IPS-NIHi11 (cell line): ENCODE data around the gene MATCAP1.

Source experiments
- DNase-seq: peaks from one replicate; pipeline ENCODE4 v3.0.0; 2012; ENCODE audit warnings: mixed read lengths, low spot score

The MATCAP1 gene

DNA sequence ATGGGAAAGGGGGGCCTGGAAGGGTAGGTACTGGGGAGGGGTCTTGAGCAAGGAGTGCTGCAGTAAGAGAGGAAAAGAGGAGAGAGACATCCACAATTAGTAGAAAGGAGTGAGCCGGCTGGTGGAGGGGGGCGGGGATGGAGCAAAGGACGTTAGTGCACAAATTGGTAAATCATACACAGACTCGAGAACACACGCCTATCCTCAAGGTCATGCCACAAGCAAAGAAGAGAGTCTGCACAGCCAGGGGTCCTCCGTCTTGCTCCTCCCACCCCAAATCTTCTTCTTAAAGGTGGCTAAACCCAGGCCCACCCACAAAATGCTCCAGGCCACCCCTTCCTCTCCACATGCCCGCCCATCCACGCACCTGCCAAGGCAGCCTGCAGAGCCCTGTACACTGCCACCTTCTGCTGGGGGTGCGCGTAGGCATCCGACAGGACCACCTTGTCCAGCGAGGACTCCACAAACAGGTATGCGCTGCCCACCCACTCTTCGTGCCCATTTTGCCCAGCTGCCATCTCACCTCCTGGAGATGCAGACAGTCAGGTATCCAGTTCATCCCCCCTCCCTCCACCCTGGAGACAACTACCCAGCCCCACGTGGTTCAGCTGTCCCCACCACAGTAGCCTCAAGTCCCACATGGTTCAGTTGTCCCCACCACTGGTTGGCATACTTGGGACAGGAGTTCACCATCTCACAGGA is 27.5 kb downstream of the MATCAP1 start:
- DNase-seq: no peak

DNA sequence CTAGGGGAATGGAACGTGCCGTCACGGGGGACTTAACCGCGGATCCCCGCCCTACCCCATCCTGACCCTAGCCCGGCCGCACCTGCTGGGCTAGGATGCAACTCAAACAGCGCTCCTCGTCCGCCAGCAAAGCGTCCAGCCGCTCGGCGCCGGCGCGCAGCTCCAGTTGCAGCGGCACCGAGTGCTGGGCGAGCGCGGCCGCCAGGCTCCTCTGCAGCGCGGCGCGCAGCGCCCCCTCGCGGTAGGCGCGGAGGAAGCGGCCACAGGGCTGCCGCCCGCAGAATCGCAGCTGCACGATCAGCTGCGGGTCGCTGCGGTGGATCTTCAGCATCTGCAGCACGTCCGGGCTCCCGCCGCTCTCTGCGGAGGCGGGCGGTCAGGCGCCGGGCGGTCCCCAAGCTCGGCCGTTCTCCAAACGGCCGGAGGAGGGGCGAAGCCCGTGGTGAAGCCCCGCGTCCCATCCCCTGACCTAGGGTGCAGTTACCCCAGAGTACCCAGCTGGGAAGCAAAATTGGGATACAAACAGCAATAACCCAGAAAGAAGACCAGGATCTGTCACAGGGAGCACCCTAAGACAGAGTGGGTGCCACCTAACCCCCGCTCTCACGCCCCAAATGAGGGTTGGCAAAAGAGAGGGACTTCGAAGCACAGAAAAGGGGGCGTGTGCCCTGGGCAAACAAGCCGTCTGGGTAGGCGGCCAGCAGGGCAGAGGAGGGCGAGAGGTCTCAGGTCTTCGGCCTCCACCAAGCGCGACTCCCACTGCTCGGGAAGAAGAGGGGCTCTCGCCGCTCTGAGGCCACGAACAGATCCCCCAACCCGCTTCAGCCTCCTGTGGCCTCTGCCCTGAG is 28.2 kb downstream of the MATCAP1 start:
- peak; percentile 93 for DNase-seq

DNA sequence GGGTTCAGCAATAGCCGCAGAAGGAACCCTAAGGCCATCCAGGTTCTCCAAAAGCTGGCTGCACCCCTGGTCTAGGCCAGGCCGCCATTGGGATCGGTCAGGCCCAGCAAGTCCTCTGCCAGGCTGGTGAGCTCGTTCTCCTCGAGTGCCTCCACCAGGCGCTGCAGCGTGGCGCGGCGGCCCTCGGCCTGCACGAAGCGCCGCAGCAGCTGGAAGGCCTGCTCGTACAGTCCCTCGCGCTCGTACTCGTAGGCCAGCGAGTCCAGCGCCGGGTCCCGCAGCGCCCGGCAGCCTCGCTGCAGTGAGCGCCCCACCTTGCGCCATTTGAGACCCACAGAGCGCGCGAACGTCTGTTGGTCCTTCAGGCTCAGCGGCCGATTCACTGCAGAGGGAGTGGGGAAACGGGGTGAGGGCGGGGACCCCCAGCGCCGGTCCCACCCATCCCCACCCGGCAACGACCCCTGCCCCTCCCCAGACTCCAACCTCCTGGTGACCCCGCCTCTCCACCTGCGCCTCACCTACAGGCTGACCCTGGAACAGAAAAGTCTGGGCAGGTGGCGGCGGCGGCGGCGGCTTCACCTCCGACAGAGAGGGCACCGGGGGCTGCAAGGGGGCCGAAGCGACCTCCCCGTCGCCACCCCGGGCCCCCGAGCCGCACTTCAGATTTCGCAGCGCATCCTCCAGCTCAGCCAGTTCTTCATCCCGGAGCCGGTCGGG is 29.0 kb downstream of the MATCAP1 start:
- peak; percentile 30 for DNase-seq

DNA sequence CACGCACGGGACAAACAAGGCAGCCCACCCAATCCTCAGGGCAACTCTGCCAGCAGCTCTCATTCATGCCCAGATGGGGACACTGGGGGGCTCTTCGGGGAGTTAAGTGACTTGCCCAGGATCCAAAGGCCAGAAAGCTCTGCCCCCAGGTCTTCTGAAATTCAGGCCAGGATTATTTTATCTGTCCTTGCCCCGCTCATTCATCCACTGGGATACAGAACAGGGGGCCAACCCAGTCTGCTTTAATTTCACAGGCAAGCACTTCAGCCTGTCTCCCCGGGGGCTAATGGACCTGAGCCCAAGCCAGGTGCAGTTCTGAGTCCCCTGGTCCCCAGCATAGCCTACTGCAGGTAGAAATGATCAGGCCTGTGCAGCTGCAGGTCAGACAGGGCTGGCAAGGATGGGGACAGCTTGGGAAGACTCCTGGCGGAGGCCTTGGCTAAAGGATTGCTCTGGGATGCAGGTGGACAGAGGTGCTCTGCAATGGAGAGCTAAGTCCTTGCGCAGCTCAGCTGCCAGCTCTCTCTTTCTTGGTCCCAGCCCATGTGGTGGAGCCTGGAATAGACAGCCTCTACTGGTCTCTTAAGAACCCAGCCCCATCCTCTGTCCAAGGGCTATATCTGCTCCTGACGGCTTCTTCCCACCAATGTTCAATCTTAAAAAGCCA is 32.2 kb downstream of the MATCAP1 start:
- DNase-seq: no peak

DNA sequence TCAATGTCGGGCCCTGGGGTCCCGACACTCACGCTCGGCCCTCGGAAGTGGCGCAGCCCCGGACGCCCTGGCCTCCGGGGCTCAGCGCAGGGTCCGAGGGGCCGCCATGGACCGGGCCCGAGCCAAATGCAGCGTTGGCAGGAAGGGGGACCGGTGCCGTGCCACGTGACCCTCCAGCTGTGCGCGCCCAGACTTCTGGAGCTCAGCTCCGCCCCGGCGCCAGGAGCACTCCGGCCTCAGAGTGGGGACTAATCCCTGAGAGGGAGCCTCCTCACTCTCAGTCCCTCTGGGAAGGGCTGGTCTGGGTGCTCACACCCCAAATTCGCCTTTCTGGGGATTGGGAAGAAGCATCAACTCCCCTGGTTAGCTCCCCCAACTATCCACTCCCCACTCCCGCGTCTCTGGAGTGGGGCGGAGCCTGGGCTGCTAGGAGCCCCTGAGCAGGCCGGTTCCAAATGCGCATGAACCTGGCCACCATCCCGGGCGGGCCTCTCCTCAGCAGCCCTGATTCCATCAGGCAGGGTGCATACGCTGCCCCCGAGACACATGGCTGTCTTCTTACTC is 32.8 kb downstream of the MATCAP1 start, which contains the start of gene B3GNT9:
B3GNT9 (minus strand) TSS at position 166 of the 564 bp plus-strand sequence. CDS start 513 bp downstream, outside the sequence.
- peak; percentile 85 for DNase-seq

DNA sequence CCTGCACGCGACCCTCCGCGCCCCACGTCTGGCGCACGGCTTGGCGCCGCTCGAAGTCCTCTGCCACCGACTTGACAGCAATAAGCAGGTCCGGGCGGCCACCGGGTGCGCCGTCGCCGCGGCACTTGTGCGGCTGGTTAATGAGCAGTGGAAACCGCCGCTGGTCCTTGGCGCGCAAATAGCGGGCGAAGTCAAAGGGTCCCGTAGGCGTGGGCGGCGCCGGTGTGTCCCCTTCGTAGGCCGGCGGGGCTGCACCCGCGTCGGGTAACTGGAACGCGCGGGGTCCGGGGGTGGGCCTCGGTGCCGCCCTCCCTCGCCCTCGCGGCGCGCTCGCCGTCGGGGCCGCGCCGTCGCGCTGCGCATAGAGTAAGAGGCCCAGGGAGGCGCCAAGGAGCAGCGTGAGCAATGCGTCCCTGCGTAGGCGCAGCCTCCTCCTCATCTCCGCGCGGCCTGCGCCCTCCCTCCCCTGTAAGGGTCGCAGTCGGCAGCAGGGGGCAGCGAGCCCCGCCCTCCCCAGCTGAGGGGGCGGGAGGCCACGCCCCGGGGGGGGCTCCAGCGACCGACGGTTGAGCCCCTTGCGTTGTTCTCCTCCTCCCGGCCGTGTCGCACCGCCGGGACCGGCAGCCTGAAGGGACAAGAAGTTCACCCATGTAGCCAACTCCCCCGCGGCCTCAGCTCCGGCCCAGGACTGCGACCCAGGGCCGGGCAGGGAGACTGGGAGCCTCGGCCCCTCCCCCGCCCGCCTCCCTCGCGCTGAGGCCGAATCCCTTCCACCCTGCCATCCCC is 33.5 kb downstream of the MATCAP1 start:
- peak; percentile 89 for DNase-seq

DNA sequence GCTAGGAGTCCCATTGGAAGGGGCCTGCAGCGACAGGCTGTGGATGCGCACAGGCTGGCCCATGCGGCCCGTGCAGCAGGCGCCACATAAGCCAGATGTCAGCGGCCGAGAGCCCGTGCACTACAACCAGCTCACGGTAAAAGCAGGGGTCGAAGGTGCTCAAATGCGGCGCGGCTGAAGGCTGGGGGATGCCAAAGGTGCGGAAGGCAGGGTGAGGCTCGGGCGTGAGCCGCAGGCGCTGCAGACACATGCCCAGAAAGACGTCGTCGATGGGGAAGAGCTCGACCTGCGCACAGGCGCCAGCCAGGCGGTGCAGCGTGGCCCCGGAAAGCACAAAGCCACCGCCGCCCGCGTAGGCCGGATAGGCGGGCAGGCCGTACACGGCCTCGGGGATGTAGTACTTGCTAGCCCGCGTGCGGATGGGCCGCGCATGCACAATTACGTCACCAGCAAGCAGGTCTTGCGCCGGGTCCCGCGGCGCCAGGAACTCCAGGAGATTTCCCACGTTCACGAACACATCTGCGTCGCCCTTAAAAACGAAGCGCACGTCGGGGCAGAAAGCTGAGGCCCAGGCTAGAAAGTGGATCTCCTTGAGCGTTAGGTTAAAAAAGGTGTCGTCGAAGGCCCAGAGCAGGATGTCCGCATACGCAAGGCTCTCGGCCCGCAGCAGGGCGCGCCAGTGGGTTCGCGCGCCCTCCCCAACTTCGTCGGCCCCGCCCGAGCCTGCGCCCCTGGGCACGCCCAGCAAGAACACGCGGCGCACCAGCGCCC is 34.3 kb downstream of the MATCAP1 start:
- peak; percentile 95 for DNase-seq

DNA sequence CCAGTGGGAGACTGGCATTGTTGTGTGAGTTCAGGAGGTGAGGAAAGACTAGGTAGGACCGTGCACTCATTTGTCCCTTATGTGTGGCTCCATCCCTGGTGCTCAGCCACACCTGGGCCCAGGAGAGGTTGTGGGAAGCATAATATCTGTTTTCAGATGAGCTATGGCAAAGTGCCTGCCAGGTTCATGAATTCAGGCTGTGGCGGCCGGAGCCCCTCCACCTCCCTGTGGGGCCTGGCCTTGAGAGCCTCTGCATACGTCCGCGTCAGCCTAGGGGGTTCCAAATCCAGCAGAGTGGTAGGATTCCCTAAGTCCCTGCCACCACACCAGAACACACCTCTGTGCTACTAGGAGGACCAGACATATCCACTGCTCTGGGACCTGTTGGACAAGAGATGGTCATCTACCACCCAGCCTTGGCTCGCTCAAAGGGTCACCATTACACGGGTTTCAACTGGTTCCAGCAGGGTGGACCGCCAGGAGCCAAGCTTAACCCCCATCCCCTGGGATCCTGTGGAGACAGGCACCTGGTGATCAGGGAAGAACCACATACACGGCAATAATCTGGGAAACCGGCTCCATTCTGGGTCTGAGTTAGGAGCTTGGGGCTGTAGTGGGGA is 35.0 kb downstream of the MATCAP1 start:
- DNase-seq: no peak

DNA sequence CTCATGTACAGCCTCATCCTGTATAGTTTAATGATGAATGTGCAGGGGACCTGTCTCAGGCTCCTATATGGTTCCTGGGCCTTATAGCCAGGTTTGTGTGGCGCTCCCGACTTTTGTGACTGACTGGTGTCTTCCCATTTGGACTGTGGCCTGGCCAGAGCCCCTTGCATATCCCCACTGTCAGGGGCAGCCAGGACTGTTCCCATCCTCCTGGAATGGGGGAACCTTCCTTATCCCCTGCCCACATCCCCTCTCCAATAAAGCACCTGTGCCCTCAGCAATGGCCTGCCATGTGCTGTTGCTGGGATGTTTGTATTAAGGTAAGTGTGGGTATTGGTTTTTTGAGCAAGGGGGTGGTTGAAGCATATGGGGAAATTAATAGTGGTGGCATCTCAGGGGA is 35.5 kb downstream of the MATCAP1 start:
- DNase-seq: no peak

DNA sequence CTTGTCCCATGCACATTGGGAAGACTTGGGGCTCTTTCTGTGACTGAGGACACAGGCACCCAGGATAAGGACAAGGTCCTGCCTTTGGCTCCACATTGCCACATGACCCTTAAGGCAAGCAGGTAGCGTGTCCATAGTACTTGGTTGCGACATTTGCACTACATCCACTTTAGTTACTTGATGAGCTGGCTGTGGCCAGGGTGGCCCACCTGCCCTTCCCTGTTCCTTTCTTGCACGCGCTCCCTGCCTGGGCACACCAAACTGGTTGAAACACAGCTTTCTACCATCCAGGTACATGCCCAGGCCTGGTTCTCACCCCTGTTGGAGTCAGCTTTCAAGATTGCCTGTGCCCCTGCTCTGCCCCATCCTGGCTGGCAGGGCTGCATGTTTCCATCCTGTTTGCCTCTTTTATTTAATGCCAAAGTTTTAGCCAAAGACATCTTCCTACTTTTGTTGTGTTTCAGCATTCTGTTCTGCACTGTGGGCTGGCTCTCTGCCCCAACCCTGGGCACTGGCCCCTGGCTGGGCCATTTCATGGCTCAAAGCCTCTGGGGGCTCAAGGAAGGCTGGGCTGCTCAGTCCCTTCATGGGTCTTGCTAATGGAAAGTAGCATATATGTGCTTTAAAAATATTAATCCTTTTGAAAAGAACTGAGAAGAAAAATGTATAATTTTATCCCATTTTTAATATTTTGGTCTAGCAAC is 36.2 kb downstream of the MATCAP1 start:
- no peak for DNase-seq

DNA sequence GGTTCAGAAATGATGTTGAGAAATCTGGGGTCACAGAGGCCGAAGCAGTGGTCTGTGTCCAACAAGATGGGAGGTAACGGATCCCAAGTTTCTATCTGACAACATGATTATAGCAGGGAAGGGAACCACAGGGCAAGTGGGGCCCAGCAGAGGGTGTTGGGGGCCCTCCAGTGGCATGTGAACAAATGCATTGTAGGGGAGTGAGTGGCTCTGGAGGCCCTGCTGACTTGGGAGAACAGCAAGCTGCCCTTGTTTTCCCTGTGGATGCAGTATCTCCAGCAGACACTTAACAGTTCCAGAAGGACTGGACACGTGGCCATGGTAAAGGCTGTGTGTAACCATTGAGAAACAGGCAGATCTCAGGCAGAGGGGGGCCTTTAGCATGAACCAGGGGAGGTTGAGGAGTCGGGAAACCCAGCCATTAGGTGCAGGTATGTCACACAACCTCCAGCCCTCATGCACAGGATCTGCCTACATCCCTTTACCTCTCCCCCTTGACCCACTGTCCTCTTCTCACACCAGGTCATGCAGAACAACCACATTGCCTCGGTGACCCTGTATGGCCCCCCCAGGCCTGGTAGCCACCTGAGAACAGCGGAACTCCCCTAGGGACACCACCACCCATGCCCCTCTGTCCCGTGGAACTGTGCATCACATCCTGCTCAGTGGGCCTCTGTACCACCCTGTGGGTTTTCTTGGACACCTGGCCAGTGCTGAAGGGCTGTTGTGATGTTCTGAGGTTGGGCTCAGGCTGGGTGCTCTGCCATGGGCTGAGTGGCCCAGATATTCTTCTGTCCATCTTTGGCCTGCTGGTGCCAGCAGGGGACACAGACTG is 37.0 kb downstream of the MATCAP1 start:
- DNase-seq: no peak

DNA sequence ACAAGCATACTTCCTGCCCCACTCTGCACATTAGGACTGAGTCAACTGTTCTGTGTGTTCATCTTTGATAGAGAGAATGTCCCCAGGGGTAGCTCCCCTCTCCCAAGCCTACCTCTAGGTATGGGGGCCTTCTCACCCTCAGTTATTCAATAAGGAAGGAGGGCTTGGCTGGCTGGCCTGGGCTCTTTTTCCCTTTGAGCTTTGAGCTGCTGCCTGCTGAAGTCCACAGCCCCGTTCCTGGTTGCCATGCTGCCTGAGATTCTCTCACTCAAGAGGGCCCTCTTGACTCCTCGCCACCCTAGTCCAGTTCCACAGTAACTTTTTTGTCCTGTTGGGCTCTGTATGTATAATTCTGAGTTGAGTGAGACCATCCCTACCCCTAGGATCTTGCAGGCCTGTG is 38.0 kb downstream of the MATCAP1 start:
- DNase-seq: no peak

DNA sequence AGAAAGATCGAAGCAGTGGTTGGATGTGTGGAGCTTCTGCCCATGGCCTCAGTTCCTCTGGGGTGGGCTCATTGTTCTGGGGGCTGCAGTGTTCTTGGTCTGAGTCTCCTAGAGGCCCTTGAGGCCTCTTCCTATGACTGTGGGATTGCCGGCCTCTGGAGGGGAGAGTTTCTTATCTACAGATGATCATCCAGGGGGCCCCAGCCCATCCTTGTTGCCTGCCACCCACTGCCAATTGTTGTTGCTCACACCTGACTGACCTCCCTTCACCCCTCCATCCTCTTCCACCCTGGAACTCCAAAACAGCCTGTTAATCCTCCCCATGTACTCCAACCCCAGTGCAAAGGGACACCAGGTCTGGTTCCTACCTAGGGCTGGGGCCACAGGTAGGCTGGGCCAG is 38.8 kb downstream of the MATCAP1 start:
- no peak for DNase-seq

DNA sequence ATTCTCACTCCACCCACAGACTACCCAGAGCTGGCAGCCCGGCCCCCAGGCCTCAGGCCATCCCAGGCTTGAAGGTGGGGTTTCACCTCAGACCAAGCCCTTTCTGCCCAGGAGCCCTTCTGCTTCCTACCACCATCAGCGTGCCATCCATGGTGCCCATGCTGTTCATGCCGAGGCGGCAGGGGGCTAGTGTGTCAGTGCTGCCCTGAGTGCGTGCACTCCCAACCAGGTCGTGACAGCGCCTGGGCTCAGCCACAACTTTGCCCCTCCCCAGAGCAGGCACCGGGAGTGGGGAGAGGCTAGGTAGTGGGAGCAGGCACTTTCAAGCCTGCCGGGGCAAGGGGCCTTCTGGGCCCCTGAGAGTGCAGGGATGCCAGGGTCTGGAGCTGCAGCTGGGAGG is 41.4 kb downstream of the MATCAP1 start:
- DNase-seq: no peak

DNA sequence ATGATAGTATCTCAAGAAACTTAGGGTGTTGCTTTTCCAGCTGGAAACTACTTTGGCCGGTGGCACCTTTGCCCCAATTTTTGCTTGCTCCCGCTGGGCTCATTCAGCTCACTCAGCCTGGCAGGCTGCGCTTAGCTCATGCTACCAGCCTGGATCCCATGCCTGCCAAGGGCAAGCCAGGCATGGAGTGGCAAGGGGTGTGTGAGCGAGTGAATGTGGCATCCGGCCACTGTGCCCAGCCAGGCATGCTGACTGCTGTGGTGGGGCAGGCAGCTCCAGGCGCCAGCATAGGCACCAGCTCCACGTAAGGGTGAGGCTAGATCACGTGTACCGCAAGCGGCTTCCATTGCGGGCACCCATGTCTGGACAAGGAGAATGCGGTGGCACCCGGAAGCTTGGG is 42.4 kb downstream of the MATCAP1 start:
- DNase-seq: no peak

DNA sequence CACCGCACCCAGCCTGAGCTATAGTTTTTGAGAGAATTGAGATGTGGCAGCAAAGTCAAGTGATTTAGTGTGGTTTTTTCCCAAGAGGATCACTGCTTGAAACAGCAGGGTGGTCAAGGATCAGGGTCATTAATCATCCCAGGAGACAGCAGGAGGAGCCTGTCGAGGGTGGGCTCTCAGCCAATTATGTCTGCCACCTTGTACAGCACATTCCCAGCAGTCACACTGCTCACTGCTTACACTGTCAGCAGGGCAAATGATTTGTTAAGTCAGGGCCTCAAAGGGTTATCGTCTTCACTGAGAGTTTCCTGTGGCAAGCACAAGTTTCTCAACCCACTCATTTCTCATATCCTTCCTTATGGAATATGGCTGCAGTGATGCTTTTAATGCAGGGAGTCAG is 46.2 kb downstream of the MATCAP1 start:
- no peak for DNase-seq

DNA sequence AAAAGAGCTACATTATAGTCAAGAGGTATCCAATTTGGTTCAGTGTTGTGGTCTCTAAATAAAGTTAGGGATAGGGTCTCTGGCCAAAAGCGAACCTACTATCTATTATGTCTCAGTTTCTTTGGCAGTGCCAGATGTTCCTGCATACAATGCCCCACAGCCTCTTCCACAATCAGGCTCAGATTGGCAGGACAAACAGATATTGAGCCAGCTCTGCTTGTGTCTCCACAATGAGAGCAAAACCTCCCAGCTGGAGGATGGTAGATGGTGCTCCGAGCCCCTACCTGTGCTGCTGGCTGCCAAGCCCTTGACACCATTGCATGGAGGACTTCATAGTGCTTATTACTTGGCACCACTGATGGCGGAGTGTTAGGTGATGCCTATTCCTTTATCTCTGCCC is 54.3 kb downstream of the MATCAP1 start:
- no peak for DNase-seq

DNA sequence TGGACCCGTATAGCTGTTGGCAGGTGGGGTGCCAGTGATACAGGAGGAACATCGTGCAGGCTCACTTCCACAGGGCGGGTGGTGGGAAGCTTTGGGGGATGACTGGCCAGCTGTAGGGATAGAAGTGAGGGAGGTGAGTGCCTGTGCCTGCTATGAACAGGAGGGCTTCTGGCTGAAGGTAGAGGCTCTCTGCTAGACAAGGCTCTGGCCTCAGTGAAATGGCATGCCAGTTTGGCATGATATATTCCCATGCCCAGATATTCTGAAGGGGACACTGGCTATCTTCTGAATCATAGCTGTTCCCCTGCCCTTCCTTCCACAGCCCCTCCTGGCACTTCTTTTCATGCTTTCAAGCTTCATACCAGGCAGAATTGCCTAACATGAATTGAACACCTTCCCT is 54.9 kb downstream of the MATCAP1 start:
- no peak for DNase-seq
